C4-2B (cell line): ENCODE data around the gene PER2.

Experiments used
- ZFX ChIP-seq: fragments of 450-650 bp; IDR thresholded peaks from 2 replicates; pipeline ENCODE4 v1.6.1; 2017
- TF ChIP-seq, protein P1 (sequence below): fragments of 450-650 bp; conservative IDR thresholded peaks from 2 replicates; pipeline ENCODE4 v1.5.1; 2017; ENCODE audit warnings: mild to moderate bottlenecking

DNA sequence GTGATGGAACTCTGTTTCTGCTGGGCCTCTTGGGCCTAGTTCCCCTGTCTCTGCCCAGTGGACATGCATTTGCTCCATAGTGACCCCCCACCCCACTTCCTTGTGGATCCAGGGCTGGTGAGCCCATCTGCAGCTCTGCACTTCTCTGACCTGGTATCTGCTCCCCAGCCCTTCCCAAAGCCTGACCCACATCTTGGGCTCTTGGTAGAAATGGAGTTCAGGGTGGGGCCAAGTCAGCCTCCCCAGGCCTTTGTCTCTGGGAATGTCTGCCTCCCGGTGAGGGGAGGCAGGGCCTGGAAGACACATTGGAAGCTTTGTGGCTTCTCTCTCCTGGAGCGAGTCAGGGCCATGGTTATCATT, 25.6 kb upstream of the PER2 start:
- TF ChIP-seq, protein P1, sequence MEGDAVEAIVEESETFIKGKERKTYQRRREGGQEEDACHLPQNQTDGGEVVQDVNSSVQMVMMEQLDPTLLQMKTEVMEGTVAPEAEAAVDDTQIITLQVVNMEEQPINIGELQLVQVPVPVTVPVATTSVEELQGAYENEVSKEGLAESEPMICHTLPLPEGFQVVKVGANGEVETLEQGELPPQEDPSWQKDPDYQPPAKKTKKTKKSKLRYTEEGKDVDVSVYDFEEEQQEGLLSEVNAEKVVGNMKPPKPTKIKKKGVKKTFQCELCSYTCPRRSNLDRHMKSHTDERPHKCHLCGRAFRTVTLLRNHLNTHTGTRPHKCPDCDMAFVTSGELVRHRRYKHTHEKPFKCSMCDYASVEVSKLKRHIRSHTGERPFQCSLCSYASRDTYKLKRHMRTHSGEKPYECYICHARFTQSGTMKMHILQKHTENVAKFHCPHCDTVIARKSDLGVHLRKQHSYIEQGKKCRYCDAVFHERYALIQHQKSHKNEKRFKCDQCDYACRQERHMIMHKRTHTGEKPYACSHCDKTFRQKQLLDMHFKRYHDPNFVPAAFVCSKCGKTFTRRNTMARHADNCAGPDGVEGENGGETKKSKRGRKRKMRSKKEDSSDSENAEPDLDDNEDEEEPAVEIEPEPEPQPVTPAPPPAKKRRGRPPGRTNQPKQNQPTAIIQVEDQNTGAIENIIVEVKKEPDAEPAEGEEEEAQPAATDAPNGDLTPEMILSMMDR = no peak
- no peak for TF ChIP-seq ZFX
